ENCODE results near the gene SESTD1. TPM values are rescaled to one million over a fixed set of nuclear protein-coding genes. Genes with fewer than 3 reads are reported as not detected.

Gene SESTD1
- polyA plus RNA-seq, 1 experiment, result 16.5 TPM

- Histone ChIP-seq H3K36me3 (ENCODE audit: control insufficient read depth, insufficient read depth, low read length) (no peaks in the 10 kb centered on the region), H3K4me3 (ENCODE audit: low read depth, low read length) (no peak overlapping the region), H3K27me3 (ENCODE audit: control insufficient read depth, insufficient read depth, low read length) (no peaks in the 10 kb centered on the region)
- TF ChIP-seq CTCF (IDR thresholded peaks at IDR 0.05; ENCODE audit: insufficient read depth, low read depth, low read length), result no peak
- DNase-seq (ENCODE audit: low read depth), result no peak
- ChIA-PET CTCF (no interaction called here), POLR2A (no interaction called here)
These were observed 69.5 kb downstream of the SESTD1 start for GRCh38 chr2:179195141-179195540.

GRCh38 chr2:179193759-179194394, 70.8 kb downstream of the SESTD1 start:
- POLR2A ChIA-PET, result no interaction called here
- Histone ChIP-seq H3K27me3 (ENCODE audit: control insufficient read depth, insufficient read depth, low read length) (no peaks in the 10 kb centered on the region), H3K4me3 (ENCODE audit: low read depth, low read length) (no peak overlapping the region), H3K36me3 (ENCODE audit: control insufficient read depth, insufficient read depth, low read length) (no peaks in the 10 kb centered on the region)
- CTCF ChIA-PET, result interaction anchor here (1.1 to 2.3 kb wide), 2 partner anchors 13 to 25 kb away, joined by 4 to 7 read pairs; no protein-coding TSS in a partner anchor
- no peak for TF ChIP-seq CTCF (IDR thresholded peaks at IDR 0.05; ENCODE audit: insufficient read depth, low read depth, low read length)
- DNase-seq (ENCODE audit: low read depth), result no peak

- CTCF ChIA-PET, result interaction anchor here (0.9 kb wide), 1 partner anchor 29 kb away, joined by 3 read pairs; no protein-coding TSS in a partner anchor
- TF ChIP-seq CTCF (IDR thresholded peaks at IDR 0.05; ENCODE audit: insufficient read depth, low read depth, low read length), result no peak
- Histone ChIP-seq H3K36me3 (ENCODE audit: control insufficient read depth, insufficient read depth, low read length) (no peaks in the 10 kb centered on the region), H3K4me3 (ENCODE audit: low read depth, low read length) (no peak overlapping the region), H3K27me3 (ENCODE audit: control insufficient read depth, insufficient read depth, low read length) (no peaks in the 10 kb centered on the region)
- POLR2A ChIA-PET, result no interaction called here
- DNase-seq (ENCODE audit: low read depth), result no peak
These were observed 73.5 kb downstream of the SESTD1 start for GRCh38 chr2:179191110-179191509.

GRCh38 chr2:179186126-179186525, 78.5 kb downstream of the SESTD1 start:
- POLR2A ChIA-PET, result no interaction called here
- no peak for TF ChIP-seq CTCF (IDR thresholded peaks at IDR 0.05; ENCODE audit: insufficient read depth, low read depth, low read length)
- Histone ChIP-seq H3K4me3 (ENCODE audit: low read depth, low read length) (no peak overlapping the region), H3K36me3 (ENCODE audit: control insufficient read depth, insufficient read depth, low read length) (no peaks in the 10 kb centered on the region), H3K27me3 (ENCODE audit: control insufficient read depth, insufficient read depth, low read length) (no peaks in the 10 kb centered on the region)
- DNase-seq (ENCODE audit: low read depth), result no peak
- CTCF ChIA-PET, result no interaction called here

GRCh38 chr2:179184610-179185009, 80.0 kb downstream of the SESTD1 start:
- ChIA-PET CTCF (no interaction called here), POLR2A (no interaction called here)
- no peak for DNase-seq (ENCODE audit: low read depth)
- peaks cover under 1% of the 10 kb centered on the region for H3K36me3 ChIP-seq (ENCODE audit: control insufficient read depth, insufficient read depth, low read length)
- no peaks in the 10 kb centered on the region for H3K27me3 ChIP-seq (ENCODE audit: control insufficient read depth, insufficient read depth, low read length)
- no peak for TF ChIP-seq CTCF (IDR thresholded peaks at IDR 0.05; ENCODE audit: insufficient read depth, low read depth, low read length)
- H3K4me3 ChIP-seq (ENCODE audit: low read depth, low read length), result no peak overlapping the region
